ENCODE results near the gene RASSF3. TPM values are rescaled to one million over a fixed set of nuclear protein-coding genes. Genes with fewer than 3 reads are reported as not detected.
A peak's percentile ranks its signal among the peaks of the same experiment; 100 is the strongest.

The RASSF3 gene
- total RNA-seq, 2 donors from 2014 or later = 52.0 to 54.5 TPM

DNA sequence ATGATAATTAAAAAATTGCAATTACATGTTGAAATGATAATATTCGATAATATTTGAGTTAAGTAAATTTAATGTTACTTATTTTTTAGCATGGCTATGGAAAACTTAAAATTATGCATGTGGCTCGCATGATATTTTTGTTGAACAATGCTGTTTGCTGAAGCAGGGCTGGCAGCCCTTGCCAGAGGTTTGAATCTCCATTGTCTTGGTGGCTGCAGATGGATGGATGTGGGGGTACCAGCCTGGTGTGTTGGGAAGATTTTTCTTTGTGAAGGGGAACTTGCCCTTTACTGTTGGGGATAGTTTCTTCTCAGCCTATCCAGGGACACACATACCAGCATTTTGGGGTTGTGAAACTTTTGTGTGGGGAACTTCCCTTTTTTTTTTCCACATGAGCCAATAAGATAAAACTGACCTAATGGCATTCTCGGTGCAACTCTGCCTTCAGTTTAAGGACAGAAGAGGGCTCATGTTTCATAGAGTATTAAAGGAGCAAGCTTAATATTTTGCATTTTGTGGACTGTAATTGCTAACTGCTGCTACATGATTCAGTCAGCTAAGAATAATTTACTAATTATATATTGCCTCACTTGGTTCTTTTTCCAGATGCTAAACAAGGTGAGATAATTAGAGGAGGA is 8.8 kb downstream of the RASSF3 start:
- peaks cover 9% of the 10 kb centered on the region for H3K4me1 Mint-ChIP-seq
- Histone ChIP-seq H3K27me3 (ENCODE audit: control insufficient read depth, insufficient read depth, low read length, poor library complexity, severe bottlenecking) (no peaks in the 10 kb centered on the region), H3K4me3 (ENCODE audit: low read length) (no peak overlapping the region), H3K36me3 (ENCODE audit: control insufficient read depth, insufficient read depth, low read length) (peaks cover 17% of the 10 kb centered on the region), H3K27ac (ENCODE audit: low read depth, low read length) (no peak overlapping the region), H3K9me3 (ENCODE audit: control insufficient read depth, low read length) (no peaks in the 10 kb centered on the region), H3K9ac (ENCODE audit: extremely low read depth, low read length, poor library complexity, severe bottlenecking) (no peak overlapping the region), H3K4me1 (ENCODE audit: control insufficient read depth, insufficient read depth, low read length) (no peaks in the 10 kb centered on the region)
- no peaks in the 10 kb centered on the region for H3K9me3 Mint-ChIP-seq
- DNase-seq = peak; percentile 20
- H3K36me3 Mint-ChIP-seq (ENCODE audit: low read depth) = peaks cover 35% of the 10 kb centered on the region
- TF ChIP-seq, protein P1, sequence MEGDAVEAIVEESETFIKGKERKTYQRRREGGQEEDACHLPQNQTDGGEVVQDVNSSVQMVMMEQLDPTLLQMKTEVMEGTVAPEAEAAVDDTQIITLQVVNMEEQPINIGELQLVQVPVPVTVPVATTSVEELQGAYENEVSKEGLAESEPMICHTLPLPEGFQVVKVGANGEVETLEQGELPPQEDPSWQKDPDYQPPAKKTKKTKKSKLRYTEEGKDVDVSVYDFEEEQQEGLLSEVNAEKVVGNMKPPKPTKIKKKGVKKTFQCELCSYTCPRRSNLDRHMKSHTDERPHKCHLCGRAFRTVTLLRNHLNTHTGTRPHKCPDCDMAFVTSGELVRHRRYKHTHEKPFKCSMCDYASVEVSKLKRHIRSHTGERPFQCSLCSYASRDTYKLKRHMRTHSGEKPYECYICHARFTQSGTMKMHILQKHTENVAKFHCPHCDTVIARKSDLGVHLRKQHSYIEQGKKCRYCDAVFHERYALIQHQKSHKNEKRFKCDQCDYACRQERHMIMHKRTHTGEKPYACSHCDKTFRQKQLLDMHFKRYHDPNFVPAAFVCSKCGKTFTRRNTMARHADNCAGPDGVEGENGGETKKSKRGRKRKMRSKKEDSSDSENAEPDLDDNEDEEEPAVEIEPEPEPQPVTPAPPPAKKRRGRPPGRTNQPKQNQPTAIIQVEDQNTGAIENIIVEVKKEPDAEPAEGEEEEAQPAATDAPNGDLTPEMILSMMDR (conservative IDR thresholded peaks at IDR 0.05) = no peak
- no peaks in the 10 kb centered on the region for H3K27me3 Mint-ChIP-seq (ENCODE audit: insufficient read depth)
- 92 to 93% methylated on average over 2 to 3 of the region's 3 CpGs for WGBS, 2 experiments (ENCODE audit: insufficient coverage in 1 of 2, insufficient read length in 1 of 2)
- no peak overlapping the region for H3K27ac Mint-ChIP-seq
- no peak overlapping the region for H3K4me3 Mint-ChIP-seq

DNA sequence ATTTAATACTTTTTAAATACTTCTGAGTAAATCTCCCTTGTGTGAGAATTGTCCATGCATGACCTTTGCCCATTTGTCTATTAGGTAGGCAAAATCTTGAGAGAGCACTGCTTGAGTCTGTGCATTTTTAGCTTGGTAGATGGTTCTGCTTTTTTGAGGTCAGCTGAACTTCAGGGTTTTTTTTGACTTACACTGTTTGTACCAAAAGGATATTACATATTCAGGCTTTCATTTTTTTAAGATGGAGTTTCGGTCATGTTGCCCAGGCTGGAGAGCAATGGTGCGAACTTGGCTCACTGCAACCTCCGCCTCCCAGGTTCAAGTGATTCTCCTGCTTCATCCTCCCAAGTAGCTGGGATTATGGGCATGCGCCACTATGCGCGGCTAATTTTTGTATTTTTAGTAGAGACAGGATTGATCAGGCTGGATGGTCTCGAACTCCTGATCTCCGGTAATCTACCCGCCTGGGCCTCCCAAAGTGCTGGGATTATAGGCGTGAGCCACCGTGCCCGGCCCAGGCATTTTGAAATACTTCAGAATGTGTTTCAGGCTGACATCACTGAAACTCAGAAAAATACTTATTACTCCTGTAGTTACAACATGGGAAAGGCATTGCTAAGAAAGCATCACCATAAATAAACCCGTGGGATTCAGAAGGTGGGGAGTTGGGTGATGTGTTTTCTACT is 11.1 kb downstream of the RASSF3 start:
- Histone ChIP-seq H3K9ac (ENCODE audit: extremely low read depth, low read length, poor library complexity, severe bottlenecking) (no peak overlapping the region), H3K4me3 (ENCODE audit: low read length) (no peak overlapping the region), H3K27me3 (ENCODE audit: control insufficient read depth, insufficient read depth, low read length, poor library complexity, severe bottlenecking) (no peaks in the 10 kb centered on the region), H3K4me1 (ENCODE audit: control insufficient read depth, insufficient read depth, low read length) (no peaks in the 10 kb centered on the region), H3K9me3 (ENCODE audit: control insufficient read depth, low read length) (no peaks in the 10 kb centered on the region), H3K36me3 (ENCODE audit: control insufficient read depth, insufficient read depth, low read length) (peaks cover 3% of the 10 kb centered on the region), H3K27ac (ENCODE audit: low read depth, low read length) (no peak overlapping the region)
- no peak for DNase-seq
- WGBS, 2 experiments (ENCODE audit: insufficient coverage in 1 of 2, insufficient read length in 1 of 2) = 93 to 96% methylated on average over 12 to 13 of the region's 13 CpGs
- Mint-ChIP-seq H3K9me3 (no peaks in the 10 kb centered on the region), H3K27ac (no peak overlapping the region), H3K4me1 (peaks cover 19% of the 10 kb centered on the region), H3K4me3 (no peak overlapping the region), H3K27me3 (ENCODE audit: insufficient read depth) (no peaks in the 10 kb centered on the region), H3K36me3 (ENCODE audit: low read depth) (peaks cover 22% of the 10 kb centered on the region)
- TF ChIP-seq, protein P1 (conservative IDR thresholded peaks at IDR 0.05) = no peak

DNA sequence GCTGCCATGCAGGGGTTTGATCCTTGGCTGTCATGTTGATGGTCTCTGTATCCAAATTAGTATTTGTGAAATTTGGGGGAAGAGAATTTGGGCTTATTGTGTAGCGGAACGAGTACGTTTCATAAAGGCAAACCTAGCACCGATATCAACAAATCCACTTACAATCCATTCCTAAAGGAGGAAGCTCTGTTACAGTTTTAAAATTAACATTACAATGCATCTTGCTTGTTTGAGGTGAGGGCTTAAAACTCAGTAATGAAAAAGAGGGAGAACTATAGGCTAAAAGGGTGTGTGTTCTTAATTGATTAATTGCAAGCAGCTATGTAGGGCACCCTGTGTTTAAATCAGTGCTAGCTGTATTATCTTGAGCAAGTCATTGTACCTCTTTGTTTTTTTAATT is 13.7 kb downstream of the RASSF3 start:
- Mint-ChIP-seq H3K27me3 (ENCODE audit: insufficient read depth) (no peaks in the 10 kb centered on the region), H3K9me3 (no peaks in the 10 kb centered on the region), H3K4me1 (peaks cover 22% of the 10 kb centered on the region), H3K36me3 (ENCODE audit: low read depth) (peaks cover 11% of the 10 kb centered on the region), H3K27ac (peak overlapping the region; percentile 19), H3K4me3 (no peak overlapping the region)
- TF ChIP-seq, protein P1 (conservative IDR thresholded peaks at IDR 0.05) = no peak
- H3K27ac ChIP-seq (ENCODE audit: low read depth, low read length) = no peak overlapping the region
- H3K4me1 ChIP-seq (ENCODE audit: control insufficient read depth, insufficient read depth, low read length) = no peaks in the 10 kb centered on the region
- WGBS, 2 experiments (ENCODE audit: insufficient coverage in 1 of 2, insufficient read length in 1 of 2) = 100% methylated on average over 1 of the region's 4 CpGs; no CpG with 5 or more reads in 1 of the 2 experiments
- DNase-seq = no peak
- H3K4me3 ChIP-seq (ENCODE audit: low read length) = no peak overlapping the region
- H3K27me3 ChIP-seq (ENCODE audit: control insufficient read depth, insufficient read depth, low read length, poor library complexity, severe bottlenecking) = no peaks in the 10 kb centered on the region
- peaks cover 3% of the 10 kb centered on the region for H3K36me3 ChIP-seq (ENCODE audit: control insufficient read depth, insufficient read depth, low read length)
- no peak overlapping the region for H3K9ac ChIP-seq (ENCODE audit: extremely low read depth, low read length, poor library complexity, severe bottlenecking)
- H3K9me3 ChIP-seq (ENCODE audit: control insufficient read depth, low read length) = no peaks in the 10 kb centered on the region

Data from endodermal cell (in vitro differentiated cells).